WTC11 (cell line): Measurements from ENCODE around the gene SHOX.

Experiments used
- AFF4 ChIP-seq: sonication (generic); formaldehyde crosslinking; IDR thresholded peaks from 2 replicates; pipeline ENCODE4 v1.8.1; 2023; ENCODE audit warnings: mild to moderate bottlenecking, missing genetic modification reagents, borderline replicate concordance
- ATF1 ChIP-seq: sonication (generic); formaldehyde crosslinking; IDR thresholded peaks from 2 replicates; pipeline ENCODE4 v1.8.1; 2023; ENCODE audit warnings: mild to moderate bottlenecking, moderate library complexity, missing genetic modification reagents
- ATF6 ChIP-seq: sonication (generic); formaldehyde crosslinking; IDR thresholded peaks from 2 replicates; pipeline ENCODE4 v1.8.1; 2023; ENCODE audit warnings: mild to moderate bottlenecking, missing genetic modification reagents
- CREB1 ChIP-seq: sonication (generic); formaldehyde crosslinking; IDR thresholded peaks from 2 replicates; pipeline ENCODE4 v1.8.0; 2023; ENCODE audit warnings: mild to moderate bottlenecking, missing genetic modification reagents
- CTCF ChIP-seq: fragments of 200-600 bp; IDR thresholded peaks from 2 replicates; pipeline ENCODE4 v1.8.0; 2022; ENCODE audit warnings: antibody characterized with exemption
- ESRRA ChIP-seq: sonication (generic); formaldehyde crosslinking; IDR thresholded peaks from 2 replicates; pipeline ENCODE4 v1.8.1; 2022; ENCODE audit warnings: mild to moderate bottlenecking, missing genetic modification reagents, borderline replicate concordance
- GABPB1 ChIP-seq: sonication (generic); formaldehyde crosslinking; IDR thresholded peaks from 2 replicates; pipeline ENCODE4 v1.8.1; 2023; ENCODE audit warnings: mild to moderate bottlenecking, missing genetic modification reagents
- HMGXB4 ChIP-seq: sonication (generic); formaldehyde crosslinking; IDR thresholded peaks from 2 replicates; pipeline ENCODE4 v1.8.1; 2023; ENCODE audit warnings: mild to moderate bottlenecking, moderate library complexity, missing genetic modification reagents
- JUN ChIP-seq: sonication (generic); formaldehyde crosslinking; IDR thresholded peaks from 2 replicates; pipeline ENCODE4 v1.8.0; 2023; ENCODE audit warnings: mild to moderate bottlenecking, missing genetic modification reagents
- TEAD1 ChIP-seq: sonication (generic); formaldehyde crosslinking; IDR thresholded peaks from 2 replicates; pipeline ENCODE4 v1.8.0; 2022; ENCODE audit warnings: mild to moderate bottlenecking, missing genetic modification reagents

- TF ChIP-seq CREB1 = no peak
- TF ChIP-seq ATF6 (CRISPR knock-in tag) = no peak
- no peak for TF ChIP-seq CTCF
- TF ChIP-seq ATF1 (CRISPR knock-in tag) = no peak
- no peak for TF ChIP-seq JUN (CRISPR knock-in tag)
- no peak for TF ChIP-seq ESRRA (CRISPR knock-in tag)
- no peak for TF ChIP-seq HMGXB4 (CRISPR knock-in tag)
- TF ChIP-seq TEAD1 (CRISPR knock-in tag) = no peak
- no peak for TF ChIP-seq GABPB1
- TF ChIP-seq AFF4 (CRISPR knock-in tag) = no peak
These were observed 70.3 kb downstream of the SHOX start for GRCh38 chrX:700936-701335.
